Measurements from ENCODE around the gene CARF. TPM values are rescaled to one million over a fixed set of nuclear protein-coding genes. Genes with fewer than 3 reads are reported as not detected.

CARF gene
- total and polyA plus RNA-seq, 2 donors (not counting 3 experiments of a cell fraction or from before 2014, with no cell fraction given) = 1.0 to 3.7 TPM

DNA sequence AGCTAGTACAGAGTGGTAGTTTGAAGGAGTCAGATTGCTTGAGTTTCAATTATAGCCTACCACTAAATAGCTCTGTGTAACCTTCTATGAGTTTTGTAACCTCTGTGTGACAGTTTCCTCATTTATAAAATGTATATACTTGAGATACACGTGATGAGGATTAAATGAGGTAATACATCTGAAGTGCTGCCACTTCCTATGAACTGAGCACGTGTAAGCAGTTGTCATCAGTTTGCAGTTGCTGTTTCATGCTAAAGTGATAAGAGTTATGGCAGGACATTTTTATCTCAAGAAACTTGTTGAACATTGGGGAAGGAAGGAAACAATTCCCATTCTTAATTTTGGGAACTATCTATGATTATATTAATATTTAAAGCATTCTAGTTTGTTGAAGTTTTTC lies 38.5 kb downstream of the CARF start:
- intact Hi-C loops (cut with micrococcal nuclease) = no loop called here
- CTCF ChIA-PET = interaction anchor here (0.7 to 1.2 kb wide), 2 partner anchors 10 to 12 kb away, joined by 3 read pairs; no protein-coding TSS in a partner anchor

DNA sequence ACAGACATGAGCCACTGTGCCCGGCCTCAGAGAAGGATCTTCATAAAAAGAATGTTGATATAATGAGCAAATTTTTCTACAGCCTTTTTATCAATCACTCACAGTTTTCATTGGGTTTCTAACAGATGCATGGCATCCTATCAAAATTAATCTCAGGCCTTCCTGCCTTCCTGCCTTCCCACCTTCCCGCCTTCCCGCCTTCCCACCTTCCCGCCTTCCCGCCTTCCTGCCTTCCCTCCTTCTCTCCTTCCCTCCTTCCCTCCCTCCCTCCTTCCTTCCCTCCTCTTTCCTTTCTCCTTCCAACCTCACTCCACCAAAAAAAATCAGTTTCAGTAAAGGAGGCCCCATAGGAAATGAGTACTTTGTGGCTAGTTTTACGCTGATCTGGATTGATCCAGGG lies 48.4 kb downstream of the CARF start:
- TF ChIP-seq POLR2AphosphoS5 (IDR thresholded peaks at IDR 0.05; ENCODE audit: insufficient read depth, low read depth, low read length) (no peak), JUN (IDR thresholded peaks at IDR 0.05; ENCODE audit: borderline replicate concordance, insufficient read depth, insufficient read length, low read depth) (no peak), FOS (IDR thresholded peaks at IDR 0.05; ENCODE audit: borderline replicate concordance, insufficient read depth, low read length) (no peak), MYC (IDR thresholded peaks at IDR 0.05; ENCODE audit: low read depth, low read length) (no peak), EZH2 (IDR thresholded peaks at IDR 0.05; ENCODE audit: borderline replicate concordance, low read depth, low read length, severe bottlenecking) (no peak), GATA2 (IDR thresholded peaks at IDR 0.05; ENCODE audit: insufficient read depth, insufficient read length, low read depth, low read length) (no peak), POLR2A (IDR thresholded peaks at IDR 0.05; ENCODE audit: low read depth, low read length) (no peak)
- TF ChIP-seq, protein P1, sequence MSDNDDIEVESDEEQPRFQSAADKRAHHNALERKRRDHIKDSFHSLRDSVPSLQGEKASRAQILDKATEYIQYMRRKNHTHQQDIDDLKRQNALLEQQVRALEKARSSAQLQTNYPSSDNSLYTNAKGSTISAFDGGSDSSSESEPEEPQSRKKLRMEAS (IDR thresholded peaks at IDR 0.05; ENCODE audit: insufficient read depth, insufficient read length) = no peak
- TF ChIP-seq, protein P2, sequence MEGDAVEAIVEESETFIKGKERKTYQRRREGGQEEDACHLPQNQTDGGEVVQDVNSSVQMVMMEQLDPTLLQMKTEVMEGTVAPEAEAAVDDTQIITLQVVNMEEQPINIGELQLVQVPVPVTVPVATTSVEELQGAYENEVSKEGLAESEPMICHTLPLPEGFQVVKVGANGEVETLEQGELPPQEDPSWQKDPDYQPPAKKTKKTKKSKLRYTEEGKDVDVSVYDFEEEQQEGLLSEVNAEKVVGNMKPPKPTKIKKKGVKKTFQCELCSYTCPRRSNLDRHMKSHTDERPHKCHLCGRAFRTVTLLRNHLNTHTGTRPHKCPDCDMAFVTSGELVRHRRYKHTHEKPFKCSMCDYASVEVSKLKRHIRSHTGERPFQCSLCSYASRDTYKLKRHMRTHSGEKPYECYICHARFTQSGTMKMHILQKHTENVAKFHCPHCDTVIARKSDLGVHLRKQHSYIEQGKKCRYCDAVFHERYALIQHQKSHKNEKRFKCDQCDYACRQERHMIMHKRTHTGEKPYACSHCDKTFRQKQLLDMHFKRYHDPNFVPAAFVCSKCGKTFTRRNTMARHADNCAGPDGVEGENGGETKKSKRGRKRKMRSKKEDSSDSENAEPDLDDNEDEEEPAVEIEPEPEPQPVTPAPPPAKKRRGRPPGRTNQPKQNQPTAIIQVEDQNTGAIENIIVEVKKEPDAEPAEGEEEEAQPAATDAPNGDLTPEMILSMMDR (IDR thresholded peaks at IDR 0.05; ENCODE audit: extremely low read depth in 1 of 2, insufficient read depth in 1 of 2, low read depth in 1 of 2, low read length in 2 of 2) = no peak
- Histone ChIP-seq H3K9me3 (replicated peaks; ENCODE audit: control insufficient read depth, insufficient read depth, low read length) (no peaks in the 10 kb centered on the region), H3K36me3 (ENCODE audit: control insufficient read depth in 2 of 2, extremely low read depth in 1 of 2, insufficient read depth in 2 of 2, low read length in 2 of 2) (no peaks in the 10 kb centered on the region), H2AFZ (ENCODE audit: low read depth, low read length) (no peak overlapping the region), H3K9ac (replicated peaks; ENCODE audit: extremely low read depth, insufficient read depth, low read length) (no peak overlapping the region), H3K79me2 (ENCODE audit: control insufficient read depth, insufficient read depth, low read length) (no peaks in the 10 kb centered on the region), H3K4me1 (ENCODE audit: control insufficient read depth, extremely low read depth, insufficient read depth, low read length) (no peaks in the 10 kb centered on the region), H3K4me3 (replicated peaks in 1 of 3; ENCODE audit: insufficient read depth in 1 of 3, low read depth in 1 of 3, low read length in 3 of 3) (no peak overlapping the region), H4K20me1 (replicated peaks; ENCODE audit: control insufficient read depth, extremely low read depth, insufficient read depth, low read length) (no peaks in the 10 kb centered on the region), H3K27ac (ENCODE audit: insufficient read depth, low read depth, low read length) (no peak overlapping the region), H3K4me2 (ENCODE audit: insufficient read depth, low read length) (no peak overlapping the region), H3K9me1 (replicated peaks; ENCODE audit: control insufficient read depth, extremely low read depth, insufficient read depth, low read length) (no peaks in the 10 kb centered on the region), H3K27me3 (ENCODE audit: control insufficient read depth in 2 of 2, insufficient read depth in 2 of 2, low read length in 2 of 2) (no peaks in the 10 kb centered on the region)
- no TSS peak for BruUV-seq (replicated peaks)
- no peak for DNase-seq (ENCODE audit: low read depth, low spot score)
- ChIA-PET CTCF (no interaction called here), POLR2A (no interaction called here)
- intact Hi-C loops (cut with micrococcal nuclease) (no loop called here), dilution Hi-C loops (cut with MboI; ENCODE audit: extremely low pct_ligation_motif_present, low sequenced_read_pairs) (no loop called here)
- no peak for FAIRE-seq

More for the DNA sequence above, 38.5 kb downstream of the CARF start:
- Histone ChIP-seq H2AFZ (ENCODE audit: low read depth, low read length) (no peak overlapping the region), H3K27ac (ENCODE audit: insufficient read depth, low read depth, low read length) (no peak overlapping the region), H3K4me1 (ENCODE audit: control insufficient read depth, extremely low read depth, insufficient read depth, low read length) (no peaks in the 10 kb centered on the region), H3K9me3 (replicated peaks; ENCODE audit: control insufficient read depth, insufficient read depth, low read length) (no peaks in the 10 kb centered on the region), H3K9ac (replicated peaks; ENCODE audit: extremely low read depth, insufficient read depth, low read length) (no peak overlapping the region), H3K36me3 (ENCODE audit: control insufficient read depth in 2 of 2, extremely low read depth in 1 of 2, insufficient read depth in 2 of 2, low read length in 2 of 2) (no peaks in the 10 kb centered on the region), H3K79me2 (ENCODE audit: control insufficient read depth, insufficient read depth, low read length) (no peaks in the 10 kb centered on the region), H3K27me3 (ENCODE audit: control insufficient read depth in 2 of 2, insufficient read depth in 2 of 2, low read length in 2 of 2) (no peaks in the 10 kb centered on the region), H4K20me1 (replicated peaks; ENCODE audit: control insufficient read depth, extremely low read depth, insufficient read depth, low read length) (no peaks in the 10 kb centered on the region), H3K4me3 (replicated peaks in 1 of 3; ENCODE audit: insufficient read depth in 1 of 3, low read depth in 1 of 3, low read length in 3 of 3) (no peak overlapping the region), H3K4me2 (ENCODE audit: insufficient read depth, low read length) (no peak overlapping the region), H3K9me1 (replicated peaks; ENCODE audit: control insufficient read depth, extremely low read depth, insufficient read depth, low read length) (no peaks in the 10 kb centered on the region)
- FAIRE-seq = no peak
- BruUV-seq (replicated peaks) = no TSS peak
- TF ChIP-seq FOS (IDR thresholded peaks at IDR 0.05; ENCODE audit: borderline replicate concordance, insufficient read depth, low read length) (no peak), POLR2AphosphoS5 (IDR thresholded peaks at IDR 0.05; ENCODE audit: insufficient read depth, low read depth, low read length) (no peak), MYC (IDR thresholded peaks at IDR 0.05; ENCODE audit: low read depth, low read length) (no peak), POLR2A (IDR thresholded peaks at IDR 0.05; ENCODE audit: low read depth, low read length) (no peak)
- TF ChIP-seq, protein P2 (IDR thresholded peaks at IDR 0.05; ENCODE audit: extremely low read depth in 1 of 2, insufficient read depth in 1 of 2, low read depth in 1 of 2, low read length in 2 of 2) = no peak
- dilution Hi-C loops (cut with MboI; ENCODE audit: extremely low pct_ligation_motif_present, low sequenced_read_pairs) = no loop called here
- DNase-seq (ENCODE audit: low read depth, low spot score) = no peak
- POLR2A ChIA-PET = no interaction called here

Measured in endothelial cell of umbilical vein (primary cell).